HFF-Myc (cell line): ENCODE data around the gene EZR.

ENCODE experiments used
- DNase-seq: peaks from one replicate; pipeline ENCODE4 v3.0.0-alpha.2; 2011; ENCODE audit warnings: low read depth; ENCODE audit errors: extremely low read depth
- H3K4me3 ChIP-seq: replicated peaks from 2 replicates; pipeline ENCODE4 v1.5.1; 2011; ENCODE audit warnings: low read depth, mild to moderate bottlenecking, control low read depth, low read length
- TF ChIP-seq, protein P1 (sequence below): IDR thresholded peaks from 2 replicates; pipeline ENCODE4 v1.5.1; 2012; ENCODE audit warnings: mild to moderate bottlenecking, low read depth, low read length, control low read depth; ENCODE audit errors: missing control alignments

Gene EZR

DNA sequence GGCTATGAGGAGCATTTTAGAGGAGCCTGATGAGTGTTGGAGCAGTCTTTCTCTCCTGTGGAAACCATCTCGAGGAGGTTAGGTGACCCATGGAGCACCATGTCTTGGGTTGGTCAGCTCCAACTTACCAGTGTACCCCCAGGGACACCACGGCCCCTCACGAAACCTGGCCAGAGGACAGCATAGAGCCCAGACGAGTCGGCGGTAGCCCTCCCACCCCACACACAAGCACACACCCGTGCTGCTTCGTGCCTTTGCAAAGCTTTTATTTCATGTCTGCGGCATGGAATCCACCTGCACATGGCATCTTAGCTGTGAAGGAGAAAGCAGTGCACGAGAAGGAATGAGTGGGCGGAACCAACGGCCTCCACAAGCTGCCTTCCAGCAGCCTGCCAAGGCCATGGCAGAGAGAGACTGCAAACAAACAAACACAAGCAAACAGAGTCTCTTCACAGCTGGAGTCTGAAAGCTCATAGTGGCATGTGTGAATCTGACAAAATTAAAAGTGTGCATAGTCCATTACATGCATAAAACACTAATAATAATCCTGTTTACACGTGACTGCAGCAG lies 53.6 kb downstream of the EZR start:
- H3K4me3 ChIP-seq, result no peak overlapping the region
- DNase-seq, result no peak
- TF ChIP-seq, protein P1, sequence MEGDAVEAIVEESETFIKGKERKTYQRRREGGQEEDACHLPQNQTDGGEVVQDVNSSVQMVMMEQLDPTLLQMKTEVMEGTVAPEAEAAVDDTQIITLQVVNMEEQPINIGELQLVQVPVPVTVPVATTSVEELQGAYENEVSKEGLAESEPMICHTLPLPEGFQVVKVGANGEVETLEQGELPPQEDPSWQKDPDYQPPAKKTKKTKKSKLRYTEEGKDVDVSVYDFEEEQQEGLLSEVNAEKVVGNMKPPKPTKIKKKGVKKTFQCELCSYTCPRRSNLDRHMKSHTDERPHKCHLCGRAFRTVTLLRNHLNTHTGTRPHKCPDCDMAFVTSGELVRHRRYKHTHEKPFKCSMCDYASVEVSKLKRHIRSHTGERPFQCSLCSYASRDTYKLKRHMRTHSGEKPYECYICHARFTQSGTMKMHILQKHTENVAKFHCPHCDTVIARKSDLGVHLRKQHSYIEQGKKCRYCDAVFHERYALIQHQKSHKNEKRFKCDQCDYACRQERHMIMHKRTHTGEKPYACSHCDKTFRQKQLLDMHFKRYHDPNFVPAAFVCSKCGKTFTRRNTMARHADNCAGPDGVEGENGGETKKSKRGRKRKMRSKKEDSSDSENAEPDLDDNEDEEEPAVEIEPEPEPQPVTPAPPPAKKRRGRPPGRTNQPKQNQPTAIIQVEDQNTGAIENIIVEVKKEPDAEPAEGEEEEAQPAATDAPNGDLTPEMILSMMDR, result no peak

- no peak for DNase-seq
- H3K4me3 ChIP-seq, result no peak overlapping the region
- TF ChIP-seq, protein P1, result no peak
Measured at GRCh38 chr6:158764926-158765325, 54.2 kb downstream of the EZR start.

GRCh38 chr6:158764183-158764849 lies 54.9 kb downstream of the EZR start:
- H3K4me3 ChIP-seq, result no peak overlapping the region
- TF ChIP-seq, protein P1, result no peak
- no peak for DNase-seq

DNA sequence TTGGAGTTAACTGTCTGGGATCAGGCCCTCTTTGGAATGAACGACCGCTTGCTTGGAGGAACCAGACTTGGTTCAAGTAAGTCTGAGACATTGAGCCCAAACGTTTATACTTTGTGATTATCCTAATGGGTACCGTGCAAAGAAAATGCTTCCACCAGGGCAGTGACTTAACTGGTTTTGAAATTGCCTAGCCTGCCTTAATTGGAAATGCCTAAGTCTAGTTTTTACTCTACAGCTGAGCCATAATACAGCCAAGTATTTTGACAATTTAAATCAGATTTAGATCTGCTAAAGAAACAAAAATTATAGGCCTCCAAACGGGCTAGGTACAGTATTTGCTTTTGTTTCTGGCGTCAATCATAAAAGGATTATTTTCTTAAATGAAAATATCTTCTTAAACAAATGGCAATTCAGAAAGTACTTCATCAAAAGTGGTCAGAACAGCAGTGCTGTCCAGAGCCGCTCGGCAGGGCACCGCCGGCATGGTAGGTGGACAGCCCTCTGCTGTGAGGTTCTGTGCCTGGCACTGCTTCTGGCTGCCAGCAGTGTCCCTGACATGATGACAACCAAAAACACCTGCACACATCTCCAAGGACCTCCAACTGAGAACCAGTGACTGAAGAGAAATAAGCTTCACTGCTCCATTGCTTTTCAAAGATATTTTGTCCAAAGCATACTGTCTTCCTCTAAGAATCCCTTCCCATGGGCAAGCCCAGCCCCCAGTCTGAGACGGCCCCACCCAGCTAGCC lies 55.6 kb downstream of the EZR start:
- no peak overlapping the region for H3K4me3 ChIP-seq
- DNase-seq, result no peak
- TF ChIP-seq, protein P1, result no peak

DNA sequence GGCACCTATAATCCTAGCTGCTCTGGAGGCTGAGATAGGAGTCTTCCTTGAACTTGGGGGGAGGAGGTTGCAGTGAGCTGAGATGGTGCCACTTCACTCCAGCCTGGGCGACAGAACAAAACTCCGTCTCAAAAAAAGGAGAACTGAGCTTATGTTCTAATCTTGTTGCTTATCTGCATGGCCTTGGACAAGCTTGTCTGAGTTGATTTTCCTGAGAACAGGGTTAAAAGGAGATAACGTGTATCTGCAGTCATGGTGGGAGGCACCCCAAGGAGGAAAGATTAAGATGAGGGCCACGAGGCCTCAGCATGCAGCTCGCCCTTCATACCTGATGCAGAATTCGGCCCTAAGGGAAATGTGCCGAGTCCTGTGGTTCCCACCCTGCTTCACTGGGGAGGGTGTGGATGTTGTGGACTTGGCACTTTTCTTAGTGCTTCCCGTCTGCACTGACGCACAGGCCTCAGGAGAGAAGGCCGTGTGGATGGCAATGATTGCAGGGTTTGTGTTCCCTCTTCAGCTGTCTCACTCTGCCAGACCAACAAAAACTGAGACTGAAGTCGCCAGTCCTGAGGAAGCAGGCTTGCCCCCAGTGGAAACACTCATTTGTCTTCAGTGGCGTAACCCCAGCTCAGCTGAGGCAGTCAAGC lies 56.3 kb downstream of the EZR start:
- no peak for DNase-seq
- TF ChIP-seq, protein P1, result no peak
- no peak overlapping the region for H3K4me3 ChIP-seq

GRCh38 chr6:158761746-158762145 lies 57.4 kb downstream of the EZR start:
- no peak overlapping the region for H3K4me3 ChIP-seq
- DNase-seq, result no peak
- TF ChIP-seq, protein P1, result no peak
